AG04449 (cell line): ENCODE measurements around the gene SLAMF1.
"Not testable (repeated sequence)": the region's sequence is repeated elsewhere in the genome, so short reads cannot be mapped to it uniquely, and the experiment has no call there.

Experiments used
- CTCF ChIA-PET: fragments of 350-600 bp; formaldehyde crosslinking; extraction: SDS; loops from one replicate; lab custom pipeline; 2021; ENCODE audit warnings: antibody characterized with exemption; lab: Yijun Ruan, JAX
- POLR2A ChIA-PET: fragments of 400-600, 350-600 bp; formaldehyde crosslinking; extraction: SDS; loops from one replicate; lab custom pipeline; 2020; ENCODE audit warnings: antibody characterized with exemption, inconsistent platforms; lab: Yijun Ruan, JAX
- DNase-seq: peaks from one replicate; pipeline ENCODE4 v3.0.0-alpha.2; 2010; ENCODE audit warnings: low read depth, low spot score
- H3K4me3 ChIP-seq: 2 replicates; pipeline ENCODE4 v1.5.1; 2011; ENCODE audit warnings: low read depth, mild to moderate bottlenecking, control low read depth, low read length
- TF ChIP-seq, protein P1 (sequence below): IDR thresholded peaks from one replicate; pipeline ENCODE4 v1.5.1; 2011; ENCODE audit warnings: mild to moderate bottlenecking, moderate library complexity, low read length, control low read depth, inconsistent platforms; ENCODE audit not compliant: insufficient read depth; ENCODE audit errors: missing control alignments

The SLAMF1 gene

DNA sequence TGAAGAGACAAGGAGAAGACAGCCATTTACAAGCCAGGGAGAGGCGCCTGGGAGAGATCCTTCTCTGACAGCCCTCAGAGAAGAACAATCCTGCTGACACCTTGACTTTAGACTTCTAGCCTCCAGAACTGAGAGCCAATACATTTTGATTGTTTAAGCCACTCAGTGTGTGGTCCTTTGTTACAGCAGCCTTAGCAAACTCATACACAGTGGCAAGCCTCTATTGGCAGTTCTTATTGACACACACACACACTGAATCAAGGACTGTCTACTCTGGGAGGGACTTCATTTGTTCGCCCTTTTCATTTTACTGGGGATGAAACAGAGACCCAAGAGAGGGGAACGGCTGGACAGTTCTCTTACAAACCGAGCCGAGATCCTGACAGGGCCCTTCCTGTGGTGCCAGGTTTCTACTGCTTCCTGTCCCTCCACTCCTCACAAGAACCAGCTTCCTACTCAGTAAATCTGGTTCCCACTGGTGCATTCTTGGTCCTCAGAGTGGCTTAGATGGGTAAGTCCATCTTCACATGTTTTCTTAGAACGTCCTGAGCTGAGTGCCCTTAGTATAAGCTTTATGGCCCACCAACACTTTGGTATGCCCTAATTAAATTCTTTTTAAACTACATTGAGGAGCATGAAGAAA is 14.7 kb downstream of the SLAMF1 start:
- ChIA-PET POLR2A (no interaction called here), CTCF (no interaction called here)
- TF ChIP-seq, protein P1, sequence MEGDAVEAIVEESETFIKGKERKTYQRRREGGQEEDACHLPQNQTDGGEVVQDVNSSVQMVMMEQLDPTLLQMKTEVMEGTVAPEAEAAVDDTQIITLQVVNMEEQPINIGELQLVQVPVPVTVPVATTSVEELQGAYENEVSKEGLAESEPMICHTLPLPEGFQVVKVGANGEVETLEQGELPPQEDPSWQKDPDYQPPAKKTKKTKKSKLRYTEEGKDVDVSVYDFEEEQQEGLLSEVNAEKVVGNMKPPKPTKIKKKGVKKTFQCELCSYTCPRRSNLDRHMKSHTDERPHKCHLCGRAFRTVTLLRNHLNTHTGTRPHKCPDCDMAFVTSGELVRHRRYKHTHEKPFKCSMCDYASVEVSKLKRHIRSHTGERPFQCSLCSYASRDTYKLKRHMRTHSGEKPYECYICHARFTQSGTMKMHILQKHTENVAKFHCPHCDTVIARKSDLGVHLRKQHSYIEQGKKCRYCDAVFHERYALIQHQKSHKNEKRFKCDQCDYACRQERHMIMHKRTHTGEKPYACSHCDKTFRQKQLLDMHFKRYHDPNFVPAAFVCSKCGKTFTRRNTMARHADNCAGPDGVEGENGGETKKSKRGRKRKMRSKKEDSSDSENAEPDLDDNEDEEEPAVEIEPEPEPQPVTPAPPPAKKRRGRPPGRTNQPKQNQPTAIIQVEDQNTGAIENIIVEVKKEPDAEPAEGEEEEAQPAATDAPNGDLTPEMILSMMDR, result no peak
- H3K4me3 ChIP-seq, result no peak overlapping the region
- DNase-seq, result no peak

DNA sequence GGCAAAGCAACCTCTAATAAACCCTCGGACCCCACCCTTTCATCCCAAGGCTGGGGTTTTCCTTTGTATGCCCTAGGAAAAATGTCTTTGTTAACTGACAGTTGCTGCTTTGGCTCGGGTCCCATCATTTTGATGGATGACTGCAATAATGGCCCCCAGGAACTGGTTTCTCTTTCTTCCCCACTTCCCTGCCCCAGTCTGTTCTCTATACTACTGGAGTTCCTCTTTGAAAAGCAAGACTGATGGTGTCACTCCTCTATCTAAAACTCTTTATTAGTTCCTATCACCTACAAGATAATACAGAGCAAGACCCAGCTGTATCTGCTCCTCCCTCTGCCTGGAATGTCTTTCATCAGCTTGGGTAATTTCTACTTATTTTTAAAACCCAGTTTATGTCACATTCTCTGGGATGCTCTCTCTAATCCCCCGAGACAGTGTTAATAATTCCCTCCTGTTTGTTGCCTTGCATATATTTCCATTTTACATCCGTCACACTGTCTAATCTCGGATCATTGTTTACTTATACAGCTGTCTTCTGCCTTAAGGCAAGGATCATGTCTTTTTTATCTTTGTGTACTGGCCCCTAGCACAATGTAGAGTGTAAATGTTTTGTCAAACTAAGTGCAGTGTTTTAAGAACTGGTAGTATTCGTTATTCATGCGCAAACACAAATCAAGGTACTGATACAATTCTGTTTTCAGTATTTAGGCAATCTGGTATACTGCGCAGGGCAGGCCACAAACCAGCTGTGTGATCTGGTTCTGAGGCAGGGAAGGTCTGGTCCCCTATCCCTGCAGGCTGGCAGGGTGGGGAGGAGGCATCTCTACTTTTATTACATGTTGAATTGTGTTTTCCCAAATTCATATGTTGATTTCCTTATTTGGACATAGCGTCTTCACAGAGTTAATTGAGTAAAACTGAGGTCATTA is 16.1 kb downstream of the SLAMF1 start:
- ChIA-PET POLR2A (no interaction called here), CTCF (no interaction called here)
- no peak for DNase-seq

DNA sequence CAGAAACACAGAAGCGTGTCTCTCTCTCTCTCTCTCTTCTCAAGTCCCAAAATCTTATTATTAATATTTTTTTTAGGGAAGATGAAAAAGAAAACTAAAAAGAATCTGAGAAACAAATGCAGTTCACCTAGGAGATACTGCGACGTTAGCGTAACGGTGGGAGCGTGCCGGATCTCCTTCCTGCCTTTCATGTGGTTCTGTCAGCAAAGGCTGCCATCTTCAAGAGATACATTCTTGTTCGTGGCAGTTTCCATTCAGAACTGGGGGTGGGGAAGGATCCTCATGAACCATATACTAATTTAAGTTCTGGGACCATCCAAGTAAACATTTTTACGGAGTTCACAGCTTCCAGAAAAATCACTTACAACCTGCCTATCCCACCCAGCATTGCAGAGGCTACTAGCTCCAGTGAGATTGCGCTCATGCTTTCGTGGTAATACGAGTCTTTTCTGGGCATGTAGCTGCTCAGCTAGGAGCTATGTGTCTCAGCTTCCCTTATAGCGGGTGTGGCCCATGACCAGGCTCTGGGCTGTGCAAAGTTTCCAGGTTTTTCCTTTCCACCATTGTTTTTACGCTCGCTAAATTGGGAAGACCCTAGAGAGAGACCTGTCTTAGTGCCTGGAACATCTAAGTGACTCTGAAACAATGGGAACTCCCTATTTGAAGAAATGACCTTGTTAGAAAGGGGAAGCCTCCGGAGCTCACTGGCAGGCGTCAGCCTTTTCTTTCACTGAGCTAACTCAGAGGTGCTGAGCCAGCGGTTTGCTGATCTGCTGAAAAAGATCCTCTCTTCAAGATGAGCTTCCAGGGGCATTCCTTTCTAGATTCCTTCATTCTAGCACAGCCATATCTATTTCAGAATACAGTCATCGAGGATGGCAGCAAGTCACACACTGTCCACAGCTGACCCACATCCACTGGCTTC is 17.3 kb downstream of the SLAMF1 start:
- TF ChIP-seq, protein P1, result no peak
- POLR2A ChIA-PET, result no interaction called here
- no peak overlapping the region for H3K4me3 ChIP-seq
- no peak for DNase-seq
- CTCF ChIA-PET, result no interaction called here

More for the DNA sequence above, 16.1 kb downstream of the SLAMF1 start:
- TF ChIP-seq, protein P1, result no peak
- no peak overlapping the region for H3K4me3 ChIP-seq

DNA sequence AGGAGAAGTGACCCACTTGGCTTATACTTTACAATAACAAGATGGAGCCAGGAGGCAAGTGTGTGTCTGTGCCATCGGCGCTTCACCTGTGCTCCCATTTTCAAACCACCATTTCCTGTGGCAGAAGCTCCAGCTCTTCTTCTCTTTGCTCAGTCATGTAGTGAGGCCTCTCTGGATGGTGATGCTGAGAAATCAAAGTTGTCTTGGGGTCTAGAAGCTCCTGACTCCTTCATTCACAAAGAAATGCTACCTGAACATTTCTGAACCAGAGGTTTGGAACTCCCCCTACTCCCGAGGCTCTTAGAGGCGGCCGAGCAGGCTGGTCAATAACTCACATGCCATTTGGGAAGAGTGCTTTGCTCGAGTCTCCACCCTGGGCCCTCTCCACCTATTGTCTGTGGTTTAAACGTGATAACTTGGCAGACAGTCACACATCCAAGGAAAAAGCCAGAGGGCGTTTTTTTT is 18.0 kb downstream of the SLAMF1 start:
- TF ChIP-seq, protein P1, result no peak
- no peak overlapping the region for H3K4me3 ChIP-seq
- ChIA-PET CTCF (no interaction called here), POLR2A (no interaction called here)
- no peak for DNase-seq

DNA sequence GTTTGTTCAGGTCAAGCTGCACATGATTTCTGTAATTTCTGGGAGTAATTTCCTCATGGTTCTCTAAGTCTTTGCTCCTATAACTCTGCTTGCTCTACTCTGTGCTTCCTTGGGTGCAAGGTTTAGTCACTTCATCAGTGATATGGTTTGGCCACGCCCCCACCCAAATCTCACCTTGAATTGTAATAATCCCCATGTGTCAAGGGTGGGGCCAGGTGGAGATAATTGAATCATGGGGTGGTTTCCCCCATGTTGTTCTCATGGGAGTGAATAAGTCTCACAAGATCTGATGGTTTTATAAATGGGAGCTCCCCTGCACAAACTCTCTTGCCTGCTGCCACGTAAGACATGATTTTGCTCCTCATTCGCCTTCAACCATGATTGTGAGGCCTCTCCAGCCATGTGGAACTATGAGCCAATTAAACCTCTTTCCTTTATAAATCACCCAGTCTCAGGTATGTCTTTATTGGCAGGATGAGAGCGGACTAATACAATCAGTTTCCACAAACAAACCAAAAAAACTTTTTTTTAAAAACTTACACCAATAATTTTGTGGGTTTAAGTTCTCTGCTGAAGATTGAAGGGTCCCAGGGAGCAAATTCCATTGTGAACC is 19.1 kb downstream of the SLAMF1 start:
- POLR2A ChIA-PET, H3K4me3 ChIP-seq, CTCF ChIA-PET, DNase-seq: not testable (repeated sequence)
